Measurements from ENCODE around the gene MAP1LC3B2. TPM values are rescaled to one million over a fixed set of nuclear protein-coding genes. Genes with fewer than 3 reads are reported as not detected.

MAP1LC3B2 gene
- polyA plus RNA-seq, 1 donor = 2.3 TPM

DNA sequence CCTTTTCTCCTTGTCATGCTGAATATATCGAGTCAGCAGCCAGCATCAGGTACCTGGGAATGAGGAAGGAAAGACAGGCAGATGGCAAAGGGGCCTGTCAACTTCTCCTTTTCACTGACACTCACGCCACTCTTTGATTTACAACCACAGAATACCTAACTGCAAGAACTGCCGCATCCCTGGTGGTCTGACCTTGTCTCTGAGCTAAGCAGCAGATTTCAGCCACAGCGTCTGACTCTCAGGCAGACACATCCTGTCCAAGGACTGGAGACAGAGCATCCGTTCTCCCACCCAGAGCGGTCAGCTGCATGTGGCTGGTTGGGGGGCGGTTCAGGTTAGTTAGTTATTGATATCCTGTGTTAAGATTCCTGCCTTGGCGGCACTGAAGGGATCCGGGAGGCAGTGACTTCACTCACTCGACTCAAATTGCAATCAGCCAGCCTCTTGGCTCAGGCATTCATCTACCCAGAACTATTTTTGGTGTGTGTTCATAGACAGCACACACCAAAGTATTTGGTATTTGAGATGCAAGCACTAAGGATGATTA, 11.2 kb upstream of the MAP1LC3B2 start:
- no peak for DNase-seq
- H3K4me3 ChIP-seq (ENCODE audit: low read length) = no peak overlapping the region
- H3K36me3 ChIP-seq (ENCODE audit: control insufficient read depth, insufficient read depth, low read length) = no peaks in the 10 kb centered on the region
- H3K4me1 ChIP-seq (ENCODE audit: control insufficient read depth, insufficient read depth, low read length) = peaks cover 2% of the 10 kb centered on the region
- WGBS (ENCODE audit: insufficient coverage, low lambda C conversion rate) = no CpG with 5 or more reads among the region's 10 CpGs
- H3K27ac ChIP-seq (ENCODE audit: low read length) = no peak overlapping the region
- no peaks in the 10 kb centered on the region for H3K27me3 ChIP-seq (ENCODE audit: control insufficient read depth, insufficient read depth, low read length)
- H3K9me3 ChIP-seq (ENCODE audit: control insufficient read depth, low read depth, low read length) = no peaks in the 10 kb centered on the region

- Histone ChIP-seq H3K4me1 (ENCODE audit: control insufficient read depth, insufficient read depth, low read length) (peaks cover 2% of the 10 kb centered on the region), H3K27me3 (ENCODE audit: control insufficient read depth, insufficient read depth, low read length) (no peaks in the 10 kb centered on the region), H3K9me3 (ENCODE audit: control insufficient read depth, low read depth, low read length) (no peaks in the 10 kb centered on the region), H3K36me3 (ENCODE audit: control insufficient read depth, insufficient read depth, low read length) (no peaks in the 10 kb centered on the region), H3K4me3 (ENCODE audit: low read length) (no peak overlapping the region), H3K27ac (ENCODE audit: low read length) (no peak overlapping the region)
- no peak for DNase-seq
- WGBS (ENCODE audit: insufficient coverage, low lambda C conversion rate) = no CpG with 5 or more reads among the region's 10 CpGs
These were observed 9.2 kb upstream of the MAP1LC3B2 start for GRCh38 chr12:116549993-116550392.

DNA sequence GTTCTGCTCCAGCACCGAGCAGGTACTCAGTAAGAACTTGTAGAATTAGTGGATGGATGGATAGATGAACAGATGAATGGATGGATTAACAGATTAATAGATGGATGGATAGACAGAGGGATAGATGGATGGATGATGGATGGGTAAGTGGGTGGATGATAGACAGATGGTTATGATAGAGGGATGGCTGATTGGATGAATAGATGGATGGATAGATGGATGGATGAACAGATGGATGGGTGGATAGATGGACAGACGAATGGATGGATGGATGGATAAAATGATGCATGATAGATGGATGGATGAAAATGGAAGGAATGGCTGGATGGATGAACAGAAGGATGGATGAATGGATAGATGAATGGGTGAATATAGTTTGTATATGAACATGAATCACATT, 8.0 kb upstream of the MAP1LC3B2 start:
- no peak overlapping the region for H3K4me3 ChIP-seq (ENCODE audit: low read length)
- no peaks in the 10 kb centered on the region for H3K27me3 ChIP-seq (ENCODE audit: control insufficient read depth, insufficient read depth, low read length)
- H3K27ac ChIP-seq (ENCODE audit: low read length) = no peak overlapping the region
- WGBS (ENCODE audit: insufficient coverage, low lambda C conversion rate) = 100% methylated on average over 2 of the region's 2 CpGs
- H3K4me1 ChIP-seq (ENCODE audit: control insufficient read depth, insufficient read depth, low read length) = peaks cover 2% of the 10 kb centered on the region
- no peak for DNase-seq
- no peaks in the 10 kb centered on the region for H3K9me3 ChIP-seq (ENCODE audit: control insufficient read depth, low read depth, low read length)
- H3K36me3 ChIP-seq (ENCODE audit: control insufficient read depth, insufficient read depth, low read length) = no peaks in the 10 kb centered on the region

DNA sequence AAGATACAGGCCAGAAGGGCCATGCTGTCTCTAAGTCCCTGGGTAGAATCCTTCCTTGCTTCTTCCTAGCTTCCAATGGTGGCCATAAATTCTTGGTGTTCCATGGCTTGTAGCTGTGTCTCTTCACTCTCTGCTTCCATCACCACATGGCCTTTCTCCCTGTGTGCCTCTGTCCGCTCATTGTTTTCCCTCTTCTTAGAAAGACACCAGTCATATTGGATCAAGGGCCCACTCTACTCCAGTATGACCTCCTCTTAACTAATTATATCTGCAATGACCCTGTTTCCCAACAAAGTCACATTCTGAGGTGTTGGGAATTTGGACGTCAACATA, 7.6 kb upstream of the MAP1LC3B2 start:
- H3K36me3 ChIP-seq (ENCODE audit: control insufficient read depth, insufficient read depth, low read length) = no peaks in the 10 kb centered on the region

DNA sequence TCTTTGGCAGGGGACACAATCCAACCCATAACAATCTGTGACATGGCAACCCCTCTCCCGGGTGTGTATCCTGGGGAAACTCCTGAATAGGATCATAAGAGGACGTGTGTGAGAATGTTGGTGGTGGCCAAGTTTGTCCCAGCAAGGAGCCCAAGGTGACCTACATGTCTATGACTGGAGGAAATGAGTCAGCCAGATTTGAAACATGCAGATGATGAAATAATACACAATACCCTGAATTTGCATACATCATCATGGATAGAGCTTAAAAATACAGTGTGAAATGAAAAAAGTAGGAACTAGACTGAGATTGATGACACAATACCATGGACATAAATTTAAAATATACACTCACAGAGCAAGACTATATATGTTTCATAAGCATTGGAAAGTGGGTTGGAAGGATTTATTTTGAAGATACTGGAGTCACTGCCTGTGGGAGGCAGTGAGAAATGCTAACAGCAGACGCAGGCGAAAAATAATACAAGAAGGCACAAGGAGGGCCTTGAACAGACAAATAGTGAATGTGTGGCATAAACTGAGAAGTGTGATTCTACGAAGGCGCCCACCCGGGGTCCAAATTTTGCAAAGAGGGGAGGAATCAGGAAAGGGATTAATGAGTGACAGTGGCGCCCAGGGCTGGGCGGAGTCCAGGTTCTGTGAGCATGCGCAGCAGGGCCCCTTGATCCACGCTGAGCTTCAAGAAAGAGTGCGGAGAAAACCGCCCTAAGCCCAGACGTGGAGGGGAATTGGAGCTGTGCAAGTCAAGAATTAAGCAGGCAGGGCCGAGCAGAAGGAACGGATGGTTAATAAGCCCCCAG, 7.0 kb upstream of the MAP1LC3B2 start:
- 100% methylated on average over 5 of the region's 16 CpGs for WGBS (ENCODE audit: insufficient coverage, low lambda C conversion rate)
- H3K4me1 ChIP-seq (ENCODE audit: control insufficient read depth, insufficient read depth, low read length) = peaks cover 2% of the 10 kb centered on the region
- no peak overlapping the region for H3K27ac ChIP-seq (ENCODE audit: low read length)
- no peaks in the 10 kb centered on the region for H3K27me3 ChIP-seq (ENCODE audit: control insufficient read depth, insufficient read depth, low read length)
- H3K9me3 ChIP-seq (ENCODE audit: control insufficient read depth, low read depth, low read length) = no peaks in the 10 kb centered on the region
- no peak for DNase-seq
- no peaks in the 10 kb centered on the region for H3K36me3 ChIP-seq (ENCODE audit: control insufficient read depth, insufficient read depth, low read length)
- no peak overlapping the region for H3K4me3 ChIP-seq (ENCODE audit: low read length)

More for the DNA sequence above, 7.6 kb upstream of the MAP1LC3B2 start:
- H3K27me3 ChIP-seq (ENCODE audit: control insufficient read depth, insufficient read depth, low read length) = no peaks in the 10 kb centered on the region
- no peak overlapping the region for H3K4me3 ChIP-seq (ENCODE audit: low read length)
- no peak overlapping the region for H3K27ac ChIP-seq (ENCODE audit: low read length)
- peaks cover 2% of the 10 kb centered on the region for H3K4me1 ChIP-seq (ENCODE audit: control insufficient read depth, insufficient read depth, low read length)
- H3K9me3 ChIP-seq (ENCODE audit: control insufficient read depth, low read depth, low read length) = no peaks in the 10 kb centered on the region
- no CpG with 5 or more reads among the region's 2 CpGs for WGBS (ENCODE audit: insufficient coverage, low lambda C conversion rate)
- DNase-seq = no peak

- DNase-seq = no peak
- Histone ChIP-seq H3K27ac (ENCODE audit: low read length) (no peak overlapping the region), H3K4me3 (ENCODE audit: low read length) (no peak overlapping the region), H3K4me1 (ENCODE audit: control insufficient read depth, insufficient read depth, low read length) (peaks cover 2% of the 10 kb centered on the region), H3K9me3 (ENCODE audit: control insufficient read depth, low read depth, low read length) (no peaks in the 10 kb centered on the region), H3K27me3 (ENCODE audit: control insufficient read depth, insufficient read depth, low read length) (no peaks in the 10 kb centered on the region), H3K36me3 (ENCODE audit: control insufficient read depth, insufficient read depth, low read length) (no peaks in the 10 kb centered on the region)
- whole genome bisulfite sequencing (ENCODE audit: insufficient coverage, low lambda C conversion rate) = 98% methylated on average over 8 of the region's 17 CpGs
These were observed 6.3 kb upstream of the MAP1LC3B2 start for GRCh38 chr12:116552773-116553373.

DNA sequence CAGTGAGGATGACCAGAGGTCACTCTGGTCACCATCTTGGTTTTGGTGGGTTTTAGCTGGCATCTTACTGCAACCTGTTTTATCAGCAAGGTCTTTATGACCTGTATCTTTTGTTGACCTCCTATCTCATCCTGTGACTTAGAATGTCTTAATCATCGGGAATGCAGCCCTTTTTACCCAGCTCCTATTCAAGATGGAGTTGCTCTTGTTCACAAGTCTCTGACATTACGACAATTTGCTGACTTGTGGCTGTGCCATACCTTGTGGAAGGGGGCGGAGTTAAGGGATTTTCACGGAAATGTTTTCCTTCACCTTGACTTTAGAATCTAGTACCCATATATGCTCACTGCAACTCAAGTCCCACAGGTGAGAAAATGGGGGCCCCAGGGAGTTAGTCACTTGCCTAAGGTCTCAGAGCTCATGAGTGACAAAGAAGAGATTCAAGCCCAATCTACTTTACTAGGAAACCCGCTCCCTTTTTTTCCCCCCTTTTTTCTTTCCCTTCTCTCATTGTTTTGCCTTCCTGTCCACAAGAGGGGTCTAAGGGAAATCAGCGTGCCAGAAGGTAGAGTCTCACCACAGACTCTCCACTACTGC, 2.7 kb upstream of the MAP1LC3B2 start:
- Histone ChIP-seq H3K4me3 (ENCODE audit: low read length) (no peak overlapping the region), H3K9me3 (ENCODE audit: control insufficient read depth, low read depth, low read length) (no peaks in the 10 kb centered on the region), H3K27me3 (ENCODE audit: control insufficient read depth, insufficient read depth, low read length) (no peaks in the 10 kb centered on the region), H3K4me1 (ENCODE audit: control insufficient read depth, insufficient read depth, low read length) (peaks cover 18% of the 10 kb centered on the region), H3K27ac (ENCODE audit: low read length) (no peak overlapping the region), H3K36me3 (ENCODE audit: control insufficient read depth, insufficient read depth, low read length) (no peaks in the 10 kb centered on the region)
- DNase-seq = no peak
- no CpG with 5 or more reads among the region's 6 CpGs for WGBS (ENCODE audit: insufficient coverage, low lambda C conversion rate)

- Histone ChIP-seq H3K27ac (ENCODE audit: low read length) (no peak overlapping the region), H3K4me3 (ENCODE audit: low read length) (no peak overlapping the region), H3K36me3 (ENCODE audit: control insufficient read depth, insufficient read depth, low read length) (no peaks in the 10 kb centered on the region), H3K4me1 (ENCODE audit: control insufficient read depth, insufficient read depth, low read length) (peaks cover 20% of the 10 kb centered on the region), H3K27me3 (ENCODE audit: control insufficient read depth, insufficient read depth, low read length) (no peaks in the 10 kb centered on the region), H3K9me3 (ENCODE audit: control insufficient read depth, low read depth, low read length) (no peaks in the 10 kb centered on the region)
- DNase-seq = no peak
- no CpG with 5 or more reads among the region's 4 CpGs for WGBS (ENCODE audit: insufficient coverage, low lambda C conversion rate)
These were observed 2.0 kb upstream of the MAP1LC3B2 start for GRCh38 chr12:116556964-116557698.

DNA sequence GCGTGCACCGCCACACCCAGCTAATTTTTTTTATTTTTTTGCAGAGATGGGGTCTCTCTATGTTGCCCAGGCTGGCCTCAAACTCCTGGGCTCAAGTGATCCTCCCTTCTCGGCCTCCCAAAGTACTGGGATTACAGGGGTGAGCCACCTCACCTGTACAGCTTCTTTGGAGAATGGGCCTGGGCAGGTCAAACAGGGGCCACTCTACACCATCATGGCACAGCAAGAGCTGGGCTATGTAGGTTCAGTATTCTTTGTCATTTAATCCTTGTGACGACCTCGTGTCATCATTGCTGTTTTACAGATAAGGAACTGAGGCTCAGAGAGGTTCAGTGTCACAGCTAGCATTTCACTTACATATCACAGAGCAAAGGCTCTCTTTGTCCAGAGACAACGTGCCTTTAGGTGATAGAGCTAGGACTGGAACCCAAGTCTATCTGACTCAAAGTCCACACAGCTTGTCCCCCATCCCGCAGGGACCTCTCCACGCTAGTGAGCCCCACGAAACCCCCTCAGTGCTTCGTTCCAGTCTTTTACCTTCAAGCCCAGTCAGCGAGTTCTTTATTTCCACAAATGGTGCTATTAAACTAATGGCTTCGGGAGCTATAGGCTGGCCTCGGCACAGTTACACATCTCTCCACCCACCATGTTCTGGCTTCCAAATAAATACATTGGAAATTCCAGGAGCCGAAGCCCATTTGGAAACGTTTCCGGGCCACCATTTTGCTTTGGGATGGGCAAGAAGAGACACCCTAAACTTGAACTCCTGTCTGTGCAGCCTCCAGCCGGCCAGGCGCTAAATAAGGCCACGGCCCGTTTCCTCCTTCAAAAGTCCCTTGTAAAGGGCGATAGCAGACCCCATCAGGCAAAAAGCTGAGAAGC, 660 bp upstream of the MAP1LC3B2 start:
- WGBS (ENCODE audit: insufficient coverage, low lambda C conversion rate) = 88% methylated on average over 3 of the region's 21 CpGs
- Histone ChIP-seq H3K27ac (ENCODE audit: low read length) (peak overlapping the region; percentile 77), H3K4me3 (ENCODE audit: low read length) (no peak overlapping the region), H3K36me3 (ENCODE audit: control insufficient read depth, insufficient read depth, low read length) (no peaks in the 10 kb centered on the region), H3K4me1 (ENCODE audit: control insufficient read depth, insufficient read depth, low read length) (peaks cover 20% of the 10 kb centered on the region), H3K9me3 (ENCODE audit: control insufficient read depth, low read depth, low read length) (peaks cover 2% of the 10 kb centered on the region), H3K27me3 (ENCODE audit: control insufficient read depth, insufficient read depth, low read length) (no peaks in the 10 kb centered on the region)
- peak in 1 of 2 donors; percentile 64 for DNase-seq
